ENCODE results near the gene LAMA5.

LAMA5 gene

DNA sequence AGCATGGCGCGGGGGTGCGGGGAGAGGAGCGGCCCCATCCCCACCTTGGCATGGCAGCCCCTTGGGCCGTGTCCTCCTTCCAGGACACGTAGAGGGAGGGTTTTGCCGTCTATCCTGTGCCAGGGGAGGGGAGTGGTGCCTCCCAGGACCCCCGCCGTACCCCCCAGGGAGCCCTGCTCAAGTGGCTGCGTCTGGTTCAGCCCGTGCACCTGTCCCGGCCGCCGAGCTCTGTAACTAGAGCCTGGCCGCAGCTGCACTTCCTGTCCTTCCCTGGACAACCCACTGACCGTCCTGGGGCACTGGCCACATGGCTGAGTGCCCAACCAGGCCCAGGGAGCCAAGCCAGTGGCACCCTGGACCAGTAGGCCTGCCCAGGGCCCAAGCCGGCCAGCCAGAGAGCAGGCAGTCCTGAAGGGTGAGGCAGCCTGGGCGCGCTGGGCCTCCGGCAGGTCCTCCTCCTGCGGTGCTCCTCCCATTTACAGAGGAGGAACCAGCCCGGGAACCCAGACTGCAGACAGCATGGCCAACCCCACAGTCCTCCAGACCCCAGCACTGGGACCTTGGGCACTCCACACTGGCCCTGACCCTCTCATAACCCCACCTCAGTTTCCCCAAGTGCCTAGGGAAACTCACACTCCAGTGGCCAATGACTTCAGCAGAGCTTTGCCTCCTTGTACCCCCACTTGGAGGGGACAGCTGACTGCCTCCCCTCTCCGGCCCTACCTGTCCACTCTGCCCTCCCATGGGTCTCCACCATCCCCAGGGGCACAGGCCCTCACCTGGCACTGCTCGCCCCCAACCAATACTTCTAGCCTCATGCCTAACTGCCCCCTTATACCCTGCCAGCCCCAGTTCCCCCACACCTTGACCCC, 8.7 kb downstream of the LAMA5 start:
- DNase-seq = no peak

DNA sequence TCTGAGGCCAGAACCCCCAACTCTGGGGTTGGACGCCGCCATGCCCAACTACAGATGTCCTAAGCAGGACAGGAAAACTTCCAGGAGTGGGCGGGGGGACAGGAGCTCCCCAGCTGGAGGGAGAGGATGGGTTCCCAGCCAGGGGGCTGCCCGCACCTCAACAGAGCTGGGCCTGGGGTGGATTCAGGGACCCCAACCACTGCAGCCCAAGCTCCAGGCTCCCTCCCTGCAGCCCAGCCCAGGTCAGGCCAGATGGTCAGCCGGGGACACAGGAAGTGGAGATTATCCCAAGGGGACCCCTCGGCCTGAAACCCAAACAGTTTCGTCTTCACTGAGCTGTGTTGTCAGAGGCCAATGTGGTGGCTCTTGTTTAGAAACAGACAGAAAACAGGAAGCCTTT, 9.4 kb downstream of the LAMA5 start:
- DNase-seq = no peak

DNA sequence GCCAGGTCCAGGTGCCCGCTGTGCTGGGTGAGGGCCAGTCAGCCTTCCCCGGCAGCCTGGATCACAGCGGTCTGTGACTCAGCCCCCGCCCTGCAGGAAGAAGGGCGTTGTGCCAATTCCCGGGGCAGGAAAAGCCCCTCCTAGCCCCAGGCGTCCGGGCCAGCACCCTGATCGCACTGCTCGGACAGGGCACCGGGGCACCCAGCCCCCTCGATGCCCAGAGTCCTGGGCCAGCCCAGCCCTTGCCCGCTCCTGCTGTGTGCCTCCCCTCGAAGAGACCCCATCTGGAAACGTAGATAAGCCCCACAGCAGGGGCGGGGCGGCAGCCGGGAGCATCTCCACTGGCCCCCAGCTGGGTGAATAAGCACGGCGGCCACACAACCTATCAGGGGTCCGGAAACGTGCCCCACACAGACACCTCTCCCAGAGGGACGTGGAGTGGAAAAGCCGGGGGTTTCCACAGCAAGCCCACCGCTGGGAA, 9.9 kb downstream of the LAMA5 start:
- no peak for DNase-seq

DNA sequence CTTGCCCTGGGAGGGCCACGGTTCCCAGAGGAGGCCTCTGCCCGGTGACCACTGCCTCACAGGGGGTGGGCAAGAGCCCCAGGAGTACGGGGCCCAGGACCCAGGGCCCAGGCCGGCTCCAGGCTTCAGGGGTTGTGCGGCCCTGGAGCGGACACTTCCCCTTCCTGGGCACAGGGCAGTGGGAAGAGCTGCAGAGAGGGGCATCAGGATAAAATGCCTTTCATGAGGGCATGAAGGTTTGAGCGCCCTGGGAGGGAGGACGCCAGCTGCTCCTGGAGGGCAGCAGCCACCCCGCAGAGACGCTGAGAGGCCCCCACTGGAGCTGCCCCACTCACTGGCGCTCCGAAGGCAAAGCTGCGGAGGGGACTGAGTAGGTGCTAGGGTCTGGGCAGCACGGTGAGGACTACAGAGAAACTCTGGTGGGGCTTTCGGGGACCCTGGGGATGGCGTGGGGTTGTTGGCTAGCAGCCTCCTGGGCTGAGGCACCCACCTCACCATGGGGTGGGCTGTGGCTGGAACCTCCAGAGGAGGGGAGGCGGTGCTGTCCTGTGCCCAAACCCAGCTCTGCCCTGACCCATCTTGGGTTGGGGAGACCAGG, 10.4 kb downstream of the LAMA5 start:
- no peak for DNase-seq

DNA sequence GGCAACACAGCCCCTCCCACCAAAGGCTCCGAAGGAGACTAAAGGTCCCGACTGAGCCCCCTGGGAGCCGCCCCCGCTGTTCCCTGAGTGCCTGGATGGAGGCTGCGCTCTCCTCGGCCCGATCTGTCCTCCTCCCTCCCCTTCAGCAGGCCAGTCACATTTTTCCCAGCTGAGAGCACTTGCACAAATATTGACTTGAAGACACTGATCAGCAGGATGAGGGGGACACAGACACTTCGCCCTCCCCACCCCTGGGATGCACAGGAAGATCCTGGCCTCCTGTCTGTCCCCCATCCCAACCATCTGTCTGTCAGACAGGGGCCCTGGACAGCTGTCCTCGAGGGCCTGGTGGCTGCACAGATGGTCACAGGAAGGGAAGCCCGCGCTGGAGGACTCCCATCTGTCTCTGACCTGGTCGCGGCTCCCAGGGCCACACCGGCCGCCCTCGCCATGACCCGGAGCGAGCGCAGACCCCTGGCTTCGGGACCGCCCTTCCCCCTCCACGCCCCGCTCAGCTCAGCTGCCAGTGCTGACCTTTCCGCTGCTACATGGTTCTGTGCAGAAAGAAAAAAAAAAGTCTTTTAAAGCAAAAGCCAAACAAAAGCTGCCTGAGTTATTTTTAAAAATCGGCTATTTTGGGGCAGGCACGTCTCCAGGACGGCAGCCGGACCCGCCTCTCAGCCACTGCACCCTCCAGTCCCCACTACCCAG, 11.1 kb downstream of the LAMA5 start:
- no peak for DNase-seq

DNA sequence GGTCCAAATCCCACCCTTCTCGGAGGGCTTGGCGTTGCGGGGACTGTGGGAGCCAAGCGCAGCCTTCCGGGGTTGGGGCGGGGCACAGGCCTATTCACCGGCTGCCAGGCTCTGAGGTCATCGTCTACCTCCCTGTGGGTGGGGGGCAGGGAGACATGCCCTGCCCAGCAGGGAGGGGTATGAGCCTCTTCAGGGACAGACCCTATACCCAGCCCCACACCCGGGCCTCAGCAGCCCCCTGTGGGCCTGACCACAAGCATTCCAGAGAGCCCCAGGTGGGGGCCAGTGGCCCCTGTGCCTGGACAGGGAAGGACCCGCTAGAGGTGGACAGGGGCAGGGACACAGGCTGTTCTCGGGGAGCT, 11.6 kb downstream of the LAMA5 start:
- DNase-seq = no peak

DNA sequence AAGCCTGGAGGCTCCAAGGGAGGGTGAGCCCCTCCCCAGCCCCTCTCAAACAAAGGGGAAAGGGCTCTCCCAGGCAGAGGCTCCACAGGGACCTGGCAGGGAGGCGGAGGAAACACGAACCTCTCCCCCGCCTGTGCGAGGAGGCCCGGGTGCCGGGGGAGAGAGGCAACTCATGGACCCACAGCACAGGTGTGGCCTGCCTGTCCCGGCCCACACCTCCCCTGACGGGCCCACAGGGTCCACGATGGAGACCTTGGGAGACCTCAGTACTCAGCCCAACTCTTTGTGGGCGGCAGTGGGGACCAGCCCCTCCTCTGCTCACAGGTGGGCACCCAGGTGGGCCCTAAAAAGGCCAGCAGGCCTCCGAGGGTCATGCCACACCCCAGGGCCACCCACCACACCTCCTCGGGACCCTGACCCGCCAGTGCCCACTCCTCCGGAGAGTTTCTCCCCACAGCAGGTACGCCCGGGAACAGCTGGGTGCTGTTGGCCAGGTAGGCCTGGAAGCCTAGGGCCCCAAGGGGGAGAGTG, 12.2 kb downstream of the LAMA5 start:
- DNase-seq = no peak

DNA sequence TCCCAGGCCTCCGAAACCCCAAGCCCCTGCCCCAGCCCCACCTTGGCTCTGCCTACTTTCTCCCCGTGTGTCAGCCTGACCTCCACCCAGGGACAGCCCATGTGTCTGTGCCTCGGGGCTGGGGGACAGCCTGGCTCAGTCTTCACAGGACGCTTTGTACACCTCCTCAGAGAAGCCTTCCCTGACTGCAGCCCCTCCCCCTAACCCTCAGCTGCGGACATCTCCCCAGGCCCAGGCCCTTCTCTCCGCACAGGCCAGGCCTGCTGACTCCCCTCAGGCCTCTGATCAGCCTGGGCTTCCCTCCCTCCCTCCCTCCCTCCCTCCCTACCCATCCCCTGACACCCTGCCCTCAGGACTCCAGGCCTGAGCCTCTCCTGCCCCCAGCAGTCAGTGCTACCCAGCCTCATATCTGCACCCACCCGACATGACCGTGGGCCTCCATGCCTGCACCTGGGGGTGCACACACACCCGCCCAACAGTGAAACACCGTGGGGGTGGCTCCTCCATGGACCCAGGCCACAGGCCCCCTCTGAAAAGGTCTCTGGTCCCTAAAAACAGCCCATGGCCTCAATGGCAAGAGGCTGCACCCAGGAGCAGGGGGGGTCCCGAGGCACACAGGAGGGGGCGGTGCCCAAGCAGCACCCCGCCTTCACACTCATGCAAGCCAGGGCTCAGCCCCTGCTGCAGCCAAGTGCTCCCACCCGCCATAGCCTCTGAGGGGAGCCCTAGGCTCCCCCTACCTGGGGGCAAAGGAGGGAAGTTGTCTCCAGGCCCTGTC, 12.9 kb downstream of the LAMA5 start:
- DNase-seq = no peak

DNA sequence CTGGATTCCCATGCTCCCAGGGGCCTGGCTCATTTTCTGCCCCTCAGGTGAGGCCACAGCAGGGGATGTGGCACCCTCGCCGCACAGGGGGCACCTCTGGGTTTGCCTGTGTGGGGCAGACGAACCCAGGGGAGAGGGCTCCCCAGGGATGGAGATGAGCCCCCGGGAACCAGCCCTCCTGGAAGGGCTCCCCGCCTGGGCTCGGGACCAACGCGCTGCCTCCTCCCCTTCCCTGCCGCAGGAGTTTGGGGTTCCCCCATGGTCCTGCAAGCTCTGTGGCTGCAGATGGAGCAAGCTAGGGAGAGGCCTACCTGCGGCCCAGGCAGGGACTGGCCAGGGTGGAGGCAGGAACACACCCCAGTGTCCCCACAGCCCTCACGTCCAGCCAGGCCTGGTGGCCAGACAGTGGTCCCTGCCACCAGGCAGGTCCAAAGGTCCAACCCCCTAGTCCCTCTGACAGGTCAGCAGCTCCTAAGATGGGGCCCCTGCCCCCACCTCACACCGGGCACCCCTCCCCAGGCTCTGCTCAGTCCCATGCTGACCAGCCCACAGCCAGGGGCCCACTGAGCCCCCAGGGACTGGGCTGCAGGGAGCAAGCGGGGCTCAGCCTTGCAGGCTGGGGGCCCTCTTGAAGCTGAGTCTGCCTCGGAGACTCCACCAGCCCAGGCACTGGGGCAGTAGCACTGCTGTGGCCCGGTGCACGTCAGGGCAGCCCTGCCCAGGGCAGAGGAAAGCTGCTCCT, 13.7 kb downstream of the LAMA5 start:
- no peak for DNase-seq

DNA sequence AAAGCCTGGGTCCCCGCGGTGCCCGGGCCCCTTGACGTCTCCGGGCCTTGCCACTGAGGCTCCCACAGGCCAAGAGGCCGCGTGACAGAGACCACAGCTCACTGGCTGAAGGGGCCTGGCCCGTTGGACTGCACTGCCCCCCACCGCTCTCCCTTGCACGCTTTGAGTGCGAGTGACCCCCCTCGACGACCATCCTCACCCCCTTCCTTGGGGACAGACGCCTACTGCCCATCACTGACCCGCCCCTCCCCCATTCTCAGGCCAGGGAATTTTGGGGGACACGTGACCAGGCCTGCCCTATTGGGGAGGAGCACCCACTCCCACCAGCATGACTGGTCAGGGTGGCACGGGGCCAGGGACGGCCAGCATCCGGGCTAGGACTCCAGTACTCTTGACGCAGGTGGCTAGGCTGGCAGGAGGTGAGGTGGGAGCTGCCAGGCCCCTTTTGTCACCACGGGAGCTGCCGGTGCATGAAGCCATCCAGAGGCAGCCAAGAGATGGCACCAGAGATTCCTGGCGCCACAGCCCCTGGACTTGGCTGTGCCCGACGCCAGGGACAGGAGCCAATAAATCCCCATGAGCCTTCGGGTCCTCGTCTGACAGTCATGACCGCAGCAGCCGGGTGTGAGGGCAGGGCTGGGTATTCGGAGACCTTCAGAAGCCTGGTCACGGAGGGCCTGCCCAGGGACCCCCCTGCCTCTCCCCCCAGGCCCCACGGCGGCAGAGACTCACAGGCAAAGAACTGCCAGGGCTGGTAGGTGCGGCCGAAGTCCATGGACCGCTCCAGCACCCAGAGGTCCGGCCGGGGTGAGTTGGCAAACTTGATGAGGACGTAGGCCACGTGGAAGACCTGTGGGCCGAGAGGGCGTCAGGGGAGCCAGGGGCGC, 14.5 kb downstream of the LAMA5 start:
- no peak for DNase-seq

DNA sequence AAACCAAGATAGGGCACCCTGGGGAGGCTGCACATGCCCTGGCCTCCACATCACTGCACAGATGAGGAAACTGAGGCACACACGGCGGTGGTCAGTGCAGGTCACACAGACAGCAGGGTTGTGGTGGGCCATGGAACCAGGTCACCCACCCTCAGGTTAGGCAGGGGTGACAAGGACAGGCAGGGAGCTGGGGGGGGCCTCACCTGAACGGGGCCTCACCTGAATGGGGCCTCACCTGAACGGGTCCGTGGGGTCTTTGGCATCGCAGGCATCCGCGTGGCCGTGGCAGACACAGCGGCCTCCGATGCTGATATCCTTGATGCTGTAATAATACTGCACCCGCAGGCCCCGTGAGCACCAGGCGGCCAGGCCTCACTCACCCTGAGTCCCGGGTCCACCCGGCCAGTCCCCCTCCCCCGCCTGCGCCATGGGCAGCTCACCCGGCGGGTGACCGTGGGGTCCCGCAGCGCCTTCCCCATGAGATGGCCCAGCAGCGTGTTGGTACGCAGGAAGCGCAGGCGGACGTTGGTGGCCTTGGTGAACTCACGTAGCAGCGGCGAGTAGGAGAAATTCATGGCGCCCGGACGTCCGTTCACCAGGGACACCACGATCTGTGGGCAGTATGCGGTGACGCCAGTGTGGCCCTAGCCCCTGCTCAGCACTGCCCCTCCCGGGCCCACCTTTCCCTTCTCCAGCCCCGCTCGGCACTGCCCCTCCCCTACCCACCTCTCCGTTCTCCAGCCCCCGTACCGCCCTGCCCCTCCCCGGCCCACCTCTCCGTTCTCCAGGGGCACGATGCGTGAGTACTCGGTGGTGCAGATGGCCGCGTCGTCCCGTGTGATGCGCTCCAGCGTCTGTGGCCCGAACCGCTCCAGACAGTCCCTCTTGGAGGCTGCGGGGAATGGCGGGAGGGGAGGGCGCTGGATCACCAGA, 15.4 kb downstream of the LAMA5 start:
- DNase-seq = no peak

DNA sequence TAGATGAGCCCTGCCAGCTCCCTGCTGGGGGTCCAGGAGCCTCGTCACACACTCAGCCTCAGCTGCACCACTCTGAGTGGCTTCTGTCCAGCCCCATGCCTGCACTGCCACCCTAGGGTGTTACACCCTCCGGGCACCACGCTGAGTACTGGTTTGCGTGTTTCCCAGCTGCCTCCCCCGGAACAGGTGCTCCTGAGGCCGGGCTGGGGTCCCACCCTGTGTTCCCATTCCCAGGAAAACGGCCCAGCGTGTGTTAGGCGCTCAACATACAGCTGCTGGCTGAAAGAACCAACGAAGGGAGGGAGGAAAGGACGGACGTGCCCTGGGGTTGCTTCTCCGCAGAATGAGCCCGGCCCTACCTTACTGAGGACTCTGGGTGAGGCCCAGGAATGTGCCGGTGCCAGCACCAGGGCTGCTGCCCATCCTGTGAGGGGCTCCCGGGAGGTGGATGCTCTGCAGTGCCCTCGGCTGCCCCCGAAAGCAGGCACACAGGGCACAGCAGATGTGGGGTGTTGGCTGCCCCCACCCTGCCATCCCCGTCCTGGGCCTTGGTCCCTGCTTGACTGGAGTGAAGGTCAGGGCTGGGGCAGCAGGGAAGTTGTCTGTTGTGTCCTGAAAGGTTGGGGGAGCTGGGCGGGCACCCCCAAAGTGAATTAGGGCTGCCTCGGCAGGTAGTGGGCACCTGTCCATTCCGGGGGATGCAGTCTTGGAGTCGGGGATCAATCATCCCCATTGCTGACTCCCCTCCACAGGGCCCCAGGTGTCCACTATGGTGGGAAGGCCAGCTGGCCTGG, 16.3 kb downstream of the LAMA5 start:
- DNase-seq = no peak

DNA sequence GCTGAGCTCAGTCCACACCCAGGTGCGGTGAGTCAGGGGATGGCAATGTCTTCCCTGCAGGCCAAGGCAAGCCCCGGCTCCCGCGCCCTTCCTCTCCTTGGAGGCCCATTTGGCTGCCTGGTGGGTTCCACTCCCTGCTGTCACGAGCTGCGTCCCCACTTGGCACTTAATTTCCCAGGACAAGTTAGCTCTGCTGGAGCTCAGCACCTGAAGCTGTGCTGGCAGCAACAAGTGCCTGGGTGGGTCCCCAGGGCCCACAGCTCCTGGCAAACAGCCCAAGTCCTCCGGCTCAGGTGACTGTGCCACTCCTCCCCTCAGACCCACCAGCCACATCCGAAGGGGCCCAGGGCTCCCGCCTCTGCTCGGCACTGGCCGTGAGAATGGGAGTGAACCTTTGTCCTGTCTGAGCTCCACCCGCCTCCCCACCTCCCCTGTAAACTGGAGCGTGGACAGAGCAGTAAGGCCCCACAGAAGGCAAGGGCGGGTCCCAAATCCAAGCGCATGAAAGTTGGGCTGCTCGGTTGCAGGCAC, 16.9 kb downstream of the LAMA5 start:
- no peak for DNase-seq

DNA sequence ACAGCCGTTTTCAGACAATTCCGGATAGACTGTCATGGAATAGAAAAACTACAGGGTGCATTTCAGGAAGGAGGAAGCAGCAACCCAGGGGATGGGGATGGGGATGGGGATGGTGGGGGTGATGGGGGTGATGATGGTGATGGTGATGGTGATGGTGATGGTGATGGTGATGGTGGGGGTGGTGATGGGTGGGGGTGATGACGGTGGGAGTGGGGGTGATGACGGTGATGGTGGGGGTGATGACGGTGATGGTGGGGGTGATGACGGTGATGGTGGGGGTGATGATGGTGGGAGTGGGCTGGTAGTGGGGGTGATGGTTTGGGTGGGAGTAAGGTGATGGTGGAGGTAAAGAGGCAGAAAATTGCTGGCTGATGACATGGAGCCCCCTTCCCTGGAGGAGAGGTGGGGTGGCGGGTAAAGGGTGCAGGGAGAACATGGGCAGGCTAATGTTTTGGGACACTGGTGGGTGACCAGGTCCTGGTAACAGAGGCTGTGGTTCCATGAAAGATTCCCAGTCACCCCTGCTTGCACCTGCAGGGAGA, 17.5 kb downstream of the LAMA5 start:
- DNase-seq = no peak

DNA sequence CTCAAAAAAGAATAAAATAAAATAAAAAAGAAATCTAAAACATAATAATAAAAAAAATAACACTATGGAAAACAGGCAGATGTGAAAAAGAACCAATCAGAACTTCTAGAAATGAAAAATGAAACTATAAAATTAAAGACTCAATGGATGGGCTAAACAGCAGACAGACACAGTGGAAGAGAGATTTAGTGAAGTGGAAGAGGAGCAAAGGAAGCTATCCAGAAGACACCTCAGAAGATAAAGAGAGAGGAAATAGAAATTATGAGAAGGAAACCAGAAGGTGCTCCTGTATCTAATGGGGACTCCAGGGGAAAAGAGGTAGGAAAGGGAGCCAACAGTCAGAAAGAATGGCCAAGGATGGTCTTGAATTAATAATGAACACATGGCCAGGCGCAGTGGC, 18.5 kb downstream of the LAMA5 start:
- no peak for DNase-seq

DNA sequence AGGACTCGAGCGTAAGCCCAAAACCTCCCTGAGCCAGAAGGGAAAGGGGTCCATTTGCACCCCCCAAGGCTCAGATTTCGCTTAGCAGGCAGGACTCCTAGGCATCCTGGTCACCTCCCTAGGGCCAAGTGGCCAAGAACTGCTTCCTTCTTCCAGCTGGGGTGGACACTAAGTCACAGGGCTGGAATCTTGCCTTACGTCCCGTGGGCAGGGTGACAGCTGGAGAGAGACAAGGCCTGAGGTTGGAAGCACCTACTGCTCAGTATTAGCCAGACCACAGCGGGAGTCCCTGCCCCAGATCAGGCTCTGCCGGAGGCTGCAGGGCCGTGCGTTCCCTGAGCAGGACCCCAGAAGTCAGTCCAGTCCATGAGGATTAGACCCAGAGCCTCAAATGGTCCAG, 19.7 kb downstream of the LAMA5 start:
- DNase-seq = no peak

DNA sequence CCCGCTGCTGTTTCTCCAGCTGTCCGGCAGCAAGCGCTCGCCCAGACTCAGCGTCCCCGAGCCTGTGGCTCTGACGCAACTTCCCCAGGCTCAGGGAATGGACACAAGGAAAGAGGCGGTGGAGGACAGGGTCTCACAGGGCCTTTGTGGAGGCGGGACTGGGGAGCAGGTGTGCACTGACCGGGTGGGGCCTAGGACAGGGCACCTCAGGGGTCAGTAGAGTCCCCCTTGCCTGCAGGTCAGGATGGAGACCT, 20.0 kb downstream of the LAMA5 start:
- no peak for DNase-seq

DNA sequence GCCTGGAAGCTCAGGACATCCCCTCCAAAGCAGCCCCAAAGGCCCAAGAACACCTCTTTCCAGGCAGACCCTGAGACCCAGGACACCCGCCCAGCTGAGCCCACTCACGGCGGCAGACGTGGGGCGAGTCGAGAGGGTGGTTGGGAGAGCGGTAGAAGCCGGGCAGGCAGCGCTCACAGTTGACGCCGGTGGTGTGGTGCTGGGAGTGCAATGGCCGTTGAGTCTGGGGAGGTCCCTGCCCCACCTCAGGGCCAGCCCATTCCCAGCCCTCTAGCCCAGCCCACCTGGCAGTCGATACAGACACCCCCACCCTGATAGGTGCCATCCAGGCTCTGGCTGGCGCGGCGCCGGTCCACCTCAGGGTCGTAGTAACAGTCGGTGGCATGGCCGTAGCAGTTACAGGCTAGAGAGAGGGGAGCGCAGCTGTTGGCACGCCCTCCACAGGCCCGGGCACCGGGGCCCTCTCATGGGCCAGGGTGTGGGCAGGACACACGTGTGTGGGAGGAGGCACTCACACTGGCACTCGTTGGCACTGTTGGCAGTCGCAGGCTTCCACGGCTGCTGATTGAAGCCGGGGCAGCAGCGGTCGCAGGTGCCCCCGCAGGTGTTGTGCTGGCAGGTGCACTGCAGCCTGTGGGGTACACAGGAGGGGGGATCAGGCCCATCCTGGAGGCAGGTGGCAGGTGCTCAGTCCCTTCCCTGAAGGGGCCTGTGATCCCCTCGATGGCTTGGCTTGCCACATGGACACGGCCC, 20.5 kb downstream of the LAMA5 start:
- no peak for DNase-seq

Measured in CD4-positive, alpha-beta T cell treated with Interleukin-6 for 4 hours (primary cell).